ENCODE measurements around the gene MORN5.
A peak's percentile ranks its signal among the peaks of the same experiment; 100 is the strongest.

MORN5 gene

GRCh38 chr9:122215663-122216062, 56.0 kb downstream of the MORN5 start:
- TF ChIP-seq POLR2A (IDR thresholded peaks at IDR 0.05; ENCODE audit: low read length) (no peak), GATA1 (IDR thresholded peaks at IDR 0.05; ENCODE audit: low read depth, low read length) (no peak)
- DNase-seq, result no peak

GRCh38 chr9:122216138-122216797, 56.6 kb downstream of the MORN5 start:
- TF ChIP-seq GATA1 (IDR thresholded peaks at IDR 0.05; ENCODE audit: low read depth, low read length) (no peak), POLR2A (IDR thresholded peaks at IDR 0.05; ENCODE audit: low read length) (no peak)
- no peak for DNase-seq

- DNase-seq, result no peak
- no peak for TF ChIP-seq POLR2A (IDR thresholded peaks at IDR 0.05; ENCODE audit: low read length)
- no peak for TF ChIP-seq GATA1 (IDR thresholded peaks at IDR 0.05; ENCODE audit: low read depth, low read length)
Measured at GRCh38 chr9:122216798-122217418, 57.2 kb downstream of the MORN5 start.

GRCh38 chr9:122217640-122218039, 57.9 kb downstream of the MORN5 start:
- peak in 1 of 2 experiments; percentile 13 for DNase-seq

GRCh38 chr9:122218071-122218934, 58.6 kb downstream of the MORN5 start:
- DNase-seq, result no peak
- TF ChIP-seq POLR2A (IDR thresholded peaks at IDR 0.05; ENCODE audit: low read length) (no peak), GATA1 (IDR thresholded peaks at IDR 0.05; ENCODE audit: low read depth, low read length) (no peak)

More at GRCh38 chr9:122217640-122218039, 57.9 kb downstream of the MORN5 start:
- TF ChIP-seq GATA1 (IDR thresholded peaks at IDR 0.05; ENCODE audit: low read depth, low read length) (no peak), POLR2A (IDR thresholded peaks at IDR 0.05; ENCODE audit: low read length) (no peak)

GRCh38 chr9:122218935-122219855, 59.5 kb downstream of the MORN5 start:
- no peak for TF ChIP-seq POLR2A (IDR thresholded peaks at IDR 0.05; ENCODE audit: low read length)
- no peak for DNase-seq

- TF ChIP-seq GATA1 (IDR thresholded peaks at IDR 0.05; ENCODE audit: low read depth, low read length) (no peak), POLR2A (IDR thresholded peaks at IDR 0.05; ENCODE audit: low read length) (no peak)
- peak in 1 of 2 experiments; percentile 32 for DNase-seq
Measured at GRCh38 chr9:122219856-122220672, 60.4 kb downstream of the MORN5 start.

GRCh38 chr9:122220673-122221182, 61.0 kb downstream of the MORN5 start:
- DNase-seq, result no peak
- no peak for TF ChIP-seq GATA1 (IDR thresholded peaks at IDR 0.05; ENCODE audit: low read depth, low read length)

- DNase-seq, result peak in 1 of 2 experiments; percentile 27
- no peak for TF ChIP-seq GATA1 (IDR thresholded peaks at IDR 0.05; ENCODE audit: low read depth, low read length)
- no peak for TF ChIP-seq POLR2A (IDR thresholded peaks at IDR 0.05; ENCODE audit: low read length)
Measured at GRCh38 chr9:122221183-122221811, 61.6 kb downstream of the MORN5 start.

- no peak for DNase-seq
- TF ChIP-seq POLR2A (IDR thresholded peaks at IDR 0.05; ENCODE audit: low read length), result no peak
- no peak for TF ChIP-seq GATA1 (IDR thresholded peaks at IDR 0.05; ENCODE audit: low read depth, low read length)
Measured at GRCh38 chr9:122222791-122223190, 63.1 kb downstream of the MORN5 start.

- TF ChIP-seq GATA1 (IDR thresholded peaks at IDR 0.05; ENCODE audit: low read depth, low read length) (no peak), POLR2A (IDR thresholded peaks at IDR 0.05; ENCODE audit: low read length) (no peak)
- no peak for DNase-seq
Measured at GRCh38 chr9:122223435-122223834, 63.7 kb downstream of the MORN5 start.
